ENCODE results near the gene TUBA3D.
"Not testable (repeated sequence)": the region's sequence is repeated elsewhere in the genome, so short reads cannot be mapped to it uniquely, and the experiment has no call there.

TUBA3D gene

GRCh38 chr2:131529864-131530445, 54.0 kb downstream of the TUBA3D start:
- H3K36me3 Mint-ChIP-seq; ATAC-seq (ENCODE audit: low read depth); H3K4me1 Mint-ChIP-seq; DNase-seq (ENCODE audit: low spot score in 2 of 2); H3K9me3 Mint-ChIP-seq; H3K27me3 Mint-ChIP-seq; H3K27ac Mint-ChIP-seq; H3K4me3 Mint-ChIP-seq: not testable (repeated sequence)

GRCh38 chr2:131530626-131531344, 54.9 kb downstream of the TUBA3D start:
- not testable (repeated sequence) for H3K4me3 Mint-ChIP-seq; DNase-seq (ENCODE audit: low spot score in 2 of 2); H3K27ac Mint-ChIP-seq; ATAC-seq (ENCODE audit: low read depth); H3K27me3 Mint-ChIP-seq; H3K4me1 Mint-ChIP-seq; H3K36me3 Mint-ChIP-seq; H3K9me3 Mint-ChIP-seq

DNA sequence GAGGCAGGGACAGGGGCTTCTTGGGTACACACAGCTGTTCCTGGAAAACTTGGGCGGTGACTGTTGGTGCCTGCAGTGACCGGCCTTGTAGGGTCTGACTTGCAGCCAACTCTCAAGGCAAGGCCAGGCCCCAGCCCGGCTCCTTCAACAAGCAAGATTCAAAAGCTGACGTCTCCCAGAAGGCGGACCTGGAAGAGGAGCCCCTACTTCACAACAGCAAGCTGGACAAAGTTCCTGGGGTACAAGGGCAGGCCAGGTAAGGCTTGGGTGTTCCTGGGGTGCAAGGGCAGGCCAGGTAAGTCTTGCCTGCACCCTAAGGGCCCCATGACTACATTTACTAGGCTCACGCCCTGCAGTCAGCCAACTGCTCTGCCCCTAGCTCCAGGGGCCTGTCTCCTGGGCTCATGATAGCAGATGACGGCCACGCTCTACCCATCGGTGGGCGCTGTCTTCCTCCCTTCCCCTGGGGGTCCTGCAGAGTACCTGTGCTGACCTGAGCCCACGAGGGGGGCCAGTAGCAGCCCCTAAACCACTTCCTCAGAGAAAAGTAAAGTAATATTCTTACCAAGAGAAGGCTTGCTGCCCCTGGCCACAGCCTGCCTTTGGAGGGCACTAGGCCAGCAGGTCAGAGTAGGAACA, 55.7 kb downstream of the TUBA3D start:
- H3K4me1 Mint-ChIP-seq; H3K27ac Mint-ChIP-seq; DNase-seq (ENCODE audit: low spot score in 2 of 2); H3K36me3 Mint-ChIP-seq; ATAC-seq (ENCODE audit: low read depth); H3K27me3 Mint-ChIP-seq; H3K9me3 Mint-ChIP-seq; H3K4me3 Mint-ChIP-seq: not testable (repeated sequence)

Measured in memory B cell (primary cell).